Astrocyte (in vitro differentiated cells and primary cell): ENCODE data around the gene SDHB.

Source experiments
- CTCF ChIP-seq: IDR thresholded peaks from 2 replicates; pipeline ENCODE4 v1.5.1; 2011; ENCODE audit warnings: low read depth, mild to moderate bottlenecking, inconsistent platforms, low read length, moderate library complexity; ENCODE audit not compliant: insufficient read depth
- EZH2 ChIP-seq: IDR thresholded peaks from 2 replicates; pipeline ENCODE4 v1.6.1; 2012; ENCODE audit warnings: mild to moderate bottlenecking, low read length, inconsistent platforms; ENCODE audit not compliant: insufficient read depth

- no peak for TF ChIP-seq EZH2
- TF ChIP-seq CTCF = no peak
Measured at GRCh38 chr1:16975838-16976237, 78.0 kb downstream of the SDHB start.
